ENCODE data around the gene TYROBP.

Gene TYROBP

DNA sequence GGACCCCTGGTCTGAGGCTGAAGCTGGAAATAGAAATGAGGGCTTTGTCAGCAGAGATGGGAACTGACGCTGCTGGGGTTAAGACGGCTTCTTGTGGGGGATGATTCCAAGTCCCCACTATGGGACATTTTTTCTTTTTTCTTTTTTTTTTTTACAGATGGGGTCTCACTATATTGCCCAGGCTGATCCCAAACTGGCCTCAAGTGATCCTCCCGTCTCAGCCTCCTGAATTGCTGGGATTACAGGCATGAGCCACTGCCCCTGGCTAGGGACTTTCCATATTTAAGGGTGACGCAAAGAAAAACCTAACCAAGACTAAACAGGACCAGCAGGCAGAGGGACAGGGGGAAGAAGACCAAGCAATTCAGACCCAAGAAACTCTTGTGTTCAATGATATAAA lies 38.1 kb upstream of the TYROBP start:
- no peaks in the 10 kb centered on the region for H3K79me2 ChIP-seq (ENCODE audit: insufficient read depth, low read length)
- ATAC-seq (ENCODE audit: insufficient read depth, low read depth), result no peak
- no peak for TF ChIP-seq EZH2 (IDR thresholded peaks at IDR 0.05; ENCODE audit: borderline replicate concordance, low read depth, low read length, severe bottlenecking)
- TF ChIP-seq, protein P1, sequence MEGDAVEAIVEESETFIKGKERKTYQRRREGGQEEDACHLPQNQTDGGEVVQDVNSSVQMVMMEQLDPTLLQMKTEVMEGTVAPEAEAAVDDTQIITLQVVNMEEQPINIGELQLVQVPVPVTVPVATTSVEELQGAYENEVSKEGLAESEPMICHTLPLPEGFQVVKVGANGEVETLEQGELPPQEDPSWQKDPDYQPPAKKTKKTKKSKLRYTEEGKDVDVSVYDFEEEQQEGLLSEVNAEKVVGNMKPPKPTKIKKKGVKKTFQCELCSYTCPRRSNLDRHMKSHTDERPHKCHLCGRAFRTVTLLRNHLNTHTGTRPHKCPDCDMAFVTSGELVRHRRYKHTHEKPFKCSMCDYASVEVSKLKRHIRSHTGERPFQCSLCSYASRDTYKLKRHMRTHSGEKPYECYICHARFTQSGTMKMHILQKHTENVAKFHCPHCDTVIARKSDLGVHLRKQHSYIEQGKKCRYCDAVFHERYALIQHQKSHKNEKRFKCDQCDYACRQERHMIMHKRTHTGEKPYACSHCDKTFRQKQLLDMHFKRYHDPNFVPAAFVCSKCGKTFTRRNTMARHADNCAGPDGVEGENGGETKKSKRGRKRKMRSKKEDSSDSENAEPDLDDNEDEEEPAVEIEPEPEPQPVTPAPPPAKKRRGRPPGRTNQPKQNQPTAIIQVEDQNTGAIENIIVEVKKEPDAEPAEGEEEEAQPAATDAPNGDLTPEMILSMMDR (IDR thresholded peaks at IDR 0.05; ENCODE audit: borderline replicate concordance, extremely low read depth, low read length, poor library complexity, severe bottlenecking), result no peak

DNA sequence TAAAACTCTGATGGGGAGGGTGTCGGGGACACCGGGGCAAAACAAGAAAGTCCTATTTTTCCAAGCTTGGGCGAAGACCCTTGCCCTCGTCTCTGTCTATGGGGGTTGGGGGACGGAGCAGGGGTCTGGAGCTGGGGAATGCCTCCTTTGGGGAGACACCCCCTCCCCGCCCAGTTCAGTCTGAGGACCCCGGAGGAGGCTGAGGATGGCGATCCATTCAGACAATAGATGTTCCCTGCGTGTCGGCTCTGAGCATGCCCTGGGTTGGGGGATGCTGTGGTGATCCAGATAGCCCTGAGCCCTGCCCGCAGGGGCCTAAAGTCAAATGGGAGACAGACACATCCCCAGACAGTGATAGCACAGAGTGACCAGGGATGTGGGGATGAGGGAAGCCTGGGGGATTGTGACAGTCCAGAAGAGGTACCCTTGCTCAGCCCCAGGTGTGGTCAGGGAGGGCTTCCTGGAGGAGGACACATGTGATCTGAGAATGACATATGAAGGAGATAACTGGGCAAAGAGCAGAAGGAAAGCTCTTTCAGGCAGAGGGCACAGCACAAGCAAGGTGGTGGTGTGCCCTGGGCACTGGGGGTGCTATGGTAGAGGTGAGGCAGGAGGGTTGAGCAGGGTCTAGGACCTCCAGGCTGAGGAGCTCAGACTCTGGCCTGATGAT lies 37.2 kb upstream of the TYROBP start:
- Histone ChIP-seq H2AFZ (ENCODE audit: low read depth, low read length) (no peak overlapping the region), H3K4me2 (ENCODE audit: insufficient read depth, low read length) (no peak overlapping the region), H3K27ac (ENCODE audit: low read length) (no peak overlapping the region), H3K27me3 (ENCODE audit: insufficient read depth, low read length, poor library complexity) (no peaks in the 10 kb centered on the region), H3K79me2 (ENCODE audit: insufficient read depth, low read length) (no peaks in the 10 kb centered on the region), H3K4me1 (ENCODE audit: insufficient read depth, low read length) (no peaks in the 10 kb centered on the region), H3K9me3 (ENCODE audit: insufficient read depth, low read length, severe bottlenecking) (no peaks in the 10 kb centered on the region), H3K36me3 (ENCODE audit: insufficient read depth, low read length) (peaks cover 20% of the 10 kb centered on the region), H4K20me1 (ENCODE audit: insufficient read depth, low read length) (peaks cover 16% of the 10 kb centered on the region), H3K9ac (ENCODE audit: low read depth, low read length) (no peak overlapping the region), H3K4me3 (ENCODE audit: low read depth in 1 of 2, low read length in 2 of 2) (no peak overlapping the region)
- ATAC-seq (ENCODE audit: insufficient read depth, low read depth) (no peak), DNase-seq (no peak)
- TF ChIP-seq EZH2 (IDR thresholded peaks at IDR 0.05; ENCODE audit: borderline replicate concordance, low read depth, low read length, severe bottlenecking), result no peak
- TF ChIP-seq, protein P1 (IDR thresholded peaks at IDR 0.05; ENCODE audit: borderline replicate concordance, extremely low read depth, low read length, poor library complexity, severe bottlenecking), result no peak

More for the DNA sequence above, 38.1 kb upstream of the TYROBP start:
- Histone ChIP-seq H3K9me3 (ENCODE audit: insufficient read depth, low read length, severe bottlenecking) (no peaks in the 10 kb centered on the region), H3K36me3 (ENCODE audit: insufficient read depth, low read length) (peaks cover 13% of the 10 kb centered on the region), H3K27me3 (ENCODE audit: insufficient read depth, low read length, poor library complexity) (no peaks in the 10 kb centered on the region), H3K9ac (ENCODE audit: low read depth, low read length) (no peak overlapping the region), H2AFZ (ENCODE audit: low read depth, low read length) (no peak overlapping the region), H3K4me2 (ENCODE audit: insufficient read depth, low read length) (no peak overlapping the region), H3K27ac (ENCODE audit: low read length) (no peak overlapping the region), H3K4me1 (ENCODE audit: insufficient read depth, low read length) (no peaks in the 10 kb centered on the region), H3K4me3 (ENCODE audit: low read depth in 1 of 2, low read length in 2 of 2) (no peak overlapping the region), H4K20me1 (ENCODE audit: insufficient read depth, low read length) (peaks cover 16% of the 10 kb centered on the region)
- DNase-seq, result no peak

DNA sequence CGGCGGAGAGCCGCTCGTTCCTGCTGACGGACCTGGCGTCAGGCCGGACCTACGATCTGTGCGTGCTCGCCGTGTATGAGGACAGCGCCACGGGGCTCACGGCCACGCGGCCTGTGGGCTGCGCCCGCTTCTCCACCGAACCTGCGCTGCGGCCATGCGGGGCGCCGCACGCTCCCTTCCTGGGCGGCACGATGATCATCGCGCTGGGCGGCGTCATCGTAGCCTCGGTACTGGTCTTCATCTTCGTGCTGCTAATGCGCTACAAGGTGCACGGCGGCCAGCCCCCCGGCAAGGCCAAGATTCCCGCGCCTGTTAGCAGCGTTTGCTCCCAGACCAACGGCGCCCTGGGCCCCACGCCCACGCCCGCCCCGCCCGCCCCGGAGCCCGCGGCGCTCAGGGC lies 36.5 kb upstream of the TYROBP start:
- Histone ChIP-seq H3K79me2 (ENCODE audit: insufficient read depth, low read length) (no peaks in the 10 kb centered on the region), H3K27ac (ENCODE audit: low read length) (no peak overlapping the region), H3K9ac (ENCODE audit: low read depth, low read length) (no peak overlapping the region), H3K36me3 (ENCODE audit: insufficient read depth, low read length) (peaks cover 27% of the 10 kb centered on the region), H3K27me3 (ENCODE audit: insufficient read depth, low read length, poor library complexity) (no peaks in the 10 kb centered on the region), H3K4me1 (ENCODE audit: insufficient read depth, low read length) (no peaks in the 10 kb centered on the region), H2AFZ (ENCODE audit: low read depth, low read length) (no peak overlapping the region), H3K4me3 (ENCODE audit: low read depth in 1 of 2, low read length in 2 of 2) (no peak overlapping the region), H3K9me3 (ENCODE audit: insufficient read depth, low read length, severe bottlenecking) (no peaks in the 10 kb centered on the region), H4K20me1 (ENCODE audit: insufficient read depth, low read length) (peaks cover 19% of the 10 kb centered on the region), H3K4me2 (ENCODE audit: insufficient read depth, low read length) (no peak overlapping the region)
- no peak for ATAC-seq (ENCODE audit: insufficient read depth, low read depth)
- no peak for TF ChIP-seq EZH2 (IDR thresholded peaks at IDR 0.05; ENCODE audit: borderline replicate concordance, low read depth, low read length, severe bottlenecking)
- TF ChIP-seq, protein P1 (IDR thresholded peaks at IDR 0.05; ENCODE audit: borderline replicate concordance, extremely low read depth, low read length, poor library complexity, severe bottlenecking), result no peak
- no peak for DNase-seq
